Thymus (tissue), 11 donors: ENCODE results near the gene SNX8. TPM values are rescaled to one million over a fixed set of nuclear protein-coding genes. Genes with fewer than 3 reads are reported as not detected.

Source experiments
- DNase-seq, 9 donors: peaks; one replicate each; pipeline ENCODE4 v3.0.0-alpha.2; 2013; ENCODE audit warnings: low spot score in 9 of 9, low read depth in 6 of 9, missing footprints in 1 of 9
- H3K27ac ChIP-seq, 2 donors: one replicate each; pipeline ENCODE4 v1.5.1; 2013; ENCODE audit warnings: control low read depth in 1 of 2, low read depth in 1 of 2, low read length in 1 of 2, mild to moderate bottlenecking in 1 of 2, moderate library complexity in 1 of 2
- H3K27me3 ChIP-seq, 2 donors: one replicate each; pipeline ENCODE4 v1.5.1; 2013; ENCODE audit warnings: low read length in 1 of 2; ENCODE audit not compliant: control insufficient read depth in 2 of 2, insufficient read depth in 1 of 2
- H3K36me3 ChIP-seq, 2 donors: one replicate each; pipeline ENCODE4 v1.5.1; 2013; ENCODE audit warnings: low read length in 1 of 2, mild to moderate bottlenecking in 1 of 2, moderate library complexity in 1 of 2; ENCODE audit not compliant: control insufficient read depth in 2 of 2, insufficient read depth in 2 of 2
- H3K4me1 ChIP-seq, 2 donors: one replicate each; pipeline ENCODE4 v1.5.1; 2013; ENCODE audit warnings: low read length in 2 of 2; ENCODE audit not compliant: control insufficient read depth in 2 of 2, insufficient read depth in 2 of 2
- H3K4me3 ChIP-seq, 2 donors: one replicate each; pipeline ENCODE4 v1.5.1; 2013; ENCODE audit warnings: low read length in 2 of 2, control low read depth in 1 of 2, mild to moderate bottlenecking in 1 of 2
- H3K9me3 ChIP-seq, 2 donors: one replicate each; pipeline ENCODE4 v1.5.1; 2013; ENCODE audit warnings: low read length in 1 of 2, mild to moderate bottlenecking in 1 of 2; ENCODE audit not compliant: control insufficient read depth in 2 of 2, insufficient read depth in 1 of 2
- WGBS: extraction: QIAGEN DNeasy Blood & Tissue Kit; methylation state at CpG from one replicate; pipeline ENCODE4 v1.1.7; 2013; 5-methylcytosine and 5-hydroxymethylcytosine counted together
- polyA plus RNA-seq: library from polyadenylated mRNA; stranded (reverse); fragments of 200-250 nt; gene quantifications from one replicate; pipeline ENCODE4 v1.2.3, GENCODE V29; 2013
- total RNA-seq: library from RNA; stranded (reverse); fragments of 120-200 nt; gene quantifications from one replicate; pipeline ENCODE4 v1.2.4, GENCODE V29; 2013
- donor health status: healthy.

SNX8 gene
- total and polyA plus RNA-seq, 2 donors: 10.4 to 25.9 TPM

DNA sequence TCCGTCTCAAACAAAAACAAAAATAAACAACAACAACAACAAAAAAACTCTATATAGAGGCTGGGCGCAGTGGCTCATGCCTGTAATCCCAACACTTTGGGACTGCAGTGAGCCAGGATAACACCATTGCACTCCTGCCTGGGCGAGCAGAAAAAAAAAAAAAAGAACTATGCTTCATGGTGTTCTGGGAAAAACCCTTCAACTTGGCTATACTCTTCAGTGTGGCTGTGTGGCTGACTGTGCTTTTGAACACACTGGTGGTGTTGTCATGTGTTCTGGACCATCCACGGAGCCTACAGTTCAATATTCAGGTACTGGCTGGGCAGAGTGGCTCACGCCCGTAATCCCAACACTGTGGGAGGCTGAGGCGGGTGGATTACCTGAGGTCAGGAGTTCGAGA lies 26.5 kb downstream of the SNX8 start:
- Histone ChIP-seq H3K27ac (no peak overlapping the region), H3K4me1 (no peaks in the 10 kb centered on the region), H3K36me3 (no peaks in the 10 kb centered on the region), H3K4me3 (no peak overlapping the region), H3K9me3 (no peaks in the 10 kb centered on the region), H3K27me3 (no peaks in the 10 kb centered on the region)
- DNase-seq: no peak
- WGBS: 96% methylated on average over 8 of the region's 8 CpGs

DNA sequence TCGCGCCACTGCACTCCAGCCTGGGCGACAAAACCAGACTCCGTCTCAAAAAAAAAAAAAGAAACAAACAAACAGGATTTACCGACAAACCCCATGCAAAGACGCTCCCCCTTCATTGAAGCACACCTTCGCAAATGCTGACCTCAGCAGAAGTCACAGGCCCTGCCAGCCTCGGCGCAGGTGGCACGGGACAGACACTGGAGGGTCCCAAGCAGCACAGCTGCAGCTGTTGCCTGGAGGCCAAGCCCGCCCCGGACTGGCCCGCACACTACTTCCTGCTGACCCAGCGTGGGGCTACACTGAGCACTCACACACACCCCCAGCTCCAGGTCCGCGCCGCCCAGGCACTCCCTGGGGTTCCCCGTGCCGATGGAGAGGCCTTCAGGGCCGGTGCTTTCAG lies 31.2 kb downstream of the SNX8 start:
- no peaks in the 10 kb centered on the region for H3K27me3 ChIP-seq
- no peak overlapping the region for H3K27ac ChIP-seq
- peaks cover 0 to 9% of the 10 kb centered on the region in 2 donors for H3K4me1 ChIP-seq
- no peaks in the 10 kb centered on the region for H3K36me3 ChIP-seq
- WGBS: 97% methylated on average over 20 of the region's 20 CpGs
- no peak overlapping the region for H3K4me3 ChIP-seq
- no peak for DNase-seq
- no peaks in the 10 kb centered on the region for H3K9me3 ChIP-seq

DNA sequence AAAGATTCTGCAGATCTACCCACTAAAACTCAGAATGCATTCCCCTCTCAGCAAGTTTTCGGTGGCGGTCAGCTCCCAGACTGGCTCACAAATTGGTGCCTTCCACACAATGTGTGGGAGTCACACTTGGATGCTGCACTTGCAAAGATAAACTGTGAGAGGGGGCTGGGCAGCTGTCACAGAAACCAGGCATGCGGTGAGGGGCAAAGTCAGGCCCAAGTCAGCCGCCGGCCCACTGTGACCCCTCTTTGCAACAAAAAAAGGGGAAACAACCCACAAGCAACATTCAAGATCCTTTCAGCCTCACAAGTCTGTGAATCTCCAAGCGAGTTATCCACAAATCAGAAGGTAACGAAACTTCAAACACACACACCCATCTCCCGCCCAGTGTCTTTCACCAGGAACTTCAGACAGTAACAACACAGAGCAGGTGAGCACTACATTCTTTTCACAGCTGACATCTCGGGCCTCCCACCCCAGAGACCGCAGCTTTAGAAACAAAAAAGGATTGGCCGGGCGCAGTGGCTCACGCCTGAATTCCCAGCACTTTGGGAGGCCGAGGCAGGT lies 32.0 kb downstream of the SNX8 start:
- H3K27ac ChIP-seq: no peak overlapping the region
- DNase-seq: no peak

DNA sequence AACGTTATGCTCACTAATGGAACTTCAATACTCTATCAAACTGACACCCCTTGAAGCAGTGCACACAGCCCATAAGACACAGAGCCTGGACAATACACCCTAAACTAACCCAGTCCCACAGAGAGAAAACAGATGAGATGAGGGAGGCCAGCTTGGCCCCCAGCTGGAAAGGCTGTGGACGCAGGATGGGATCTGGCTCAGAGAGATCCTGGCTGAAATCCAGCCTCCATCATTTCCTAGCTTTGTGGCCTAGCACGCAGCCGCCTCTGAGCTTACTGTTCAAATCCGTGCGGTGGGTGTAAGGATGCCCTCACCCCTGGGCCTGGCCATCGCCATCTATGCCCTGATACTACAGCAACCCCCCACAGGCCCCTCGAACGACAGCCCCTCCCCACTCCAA lies 32.7 kb downstream of the SNX8 start:
- WGBS: 92% methylated on average over 9 of the region's 9 CpGs
- Histone ChIP-seq H3K4me1 (peaks cover 0 to 9% of the 10 kb centered on the region in 2 donors), H3K27me3 (no peaks in the 10 kb centered on the region), H3K27ac (no peak overlapping the region), H3K36me3 (peaks cover 0 to 4% of the 10 kb centered on the region in 2 donors), H3K9me3 (no peaks in the 10 kb centered on the region), H3K4me3 (no peak overlapping the region)
- DNase-seq: no peak

More for the DNA sequence above, 32.0 kb downstream of the SNX8 start:
- 92% methylated on average over 14 of the region's 14 CpGs for WGBS
- no peaks in the 10 kb centered on the region for H3K9me3 ChIP-seq
- no peaks in the 10 kb centered on the region for H3K27me3 ChIP-seq
- no peak overlapping the region for H3K4me3 ChIP-seq
- H3K4me1 ChIP-seq: peaks cover 0 to 9% of the 10 kb centered on the region in 2 donors
- peaks cover 0 to 4% of the 10 kb centered on the region in 2 donors for H3K36me3 ChIP-seq

DNA sequence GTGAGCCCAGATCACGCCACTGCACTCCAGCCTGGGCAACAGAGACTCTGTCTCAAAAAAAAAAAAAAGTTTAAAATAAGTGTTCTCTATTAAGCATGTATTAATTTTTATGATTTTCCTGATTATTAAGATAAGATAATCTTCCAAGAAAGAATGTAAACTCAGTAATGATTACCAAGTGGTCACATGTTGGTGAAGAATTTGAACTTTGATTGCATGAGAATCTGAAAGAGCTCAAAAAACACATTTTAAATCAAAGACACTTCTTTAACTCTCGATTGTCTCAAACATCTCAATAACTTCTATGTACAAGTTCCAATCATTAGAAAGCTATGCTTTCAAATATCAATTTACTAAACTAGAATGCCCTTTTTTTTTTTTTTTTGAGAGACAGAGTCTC lies 33.8 kb downstream of the SNX8 start:
- DNase-seq: no peak
- 48% methylated on average over 2 of the region's 2 CpGs for WGBS
- Histone ChIP-seq H3K4me3 (no peak overlapping the region), H3K36me3 (peaks cover 0 to 4% of the 10 kb centered on the region in 2 donors), H3K27me3 (no peaks in the 10 kb centered on the region), H3K9me3 (no peaks in the 10 kb centered on the region), H3K27ac (no peak overlapping the region), H3K4me1 (peaks cover 0 to 9% of the 10 kb centered on the region in 2 donors)

DNA sequence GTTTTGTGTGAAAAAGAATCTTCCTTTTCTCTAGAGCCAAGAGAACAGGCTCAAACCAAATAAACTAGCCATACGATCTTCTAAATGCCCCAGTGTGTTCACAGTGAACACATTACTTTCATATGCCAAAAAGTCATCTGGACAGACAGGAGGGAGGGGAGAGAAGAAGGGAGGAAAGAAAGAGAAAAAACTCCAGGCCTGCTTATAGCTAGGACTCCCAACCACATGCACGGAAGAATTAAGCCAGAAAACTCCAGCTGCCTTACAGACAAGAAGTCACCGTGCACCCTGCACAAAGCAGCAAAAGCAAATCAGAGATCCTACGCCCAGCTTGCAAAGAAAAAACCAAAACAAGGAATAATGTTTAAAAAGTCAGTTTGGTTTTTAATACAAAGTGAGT lies 34.3 kb downstream of the SNX8 start:
- H3K4me3 ChIP-seq: no peak overlapping the region
- H3K9me3 ChIP-seq: no peaks in the 10 kb centered on the region
- H3K36me3 ChIP-seq: peaks cover 0 to 4% of the 10 kb centered on the region in 2 donors
- WGBS: 32% methylated on average over 4 of the region's 4 CpGs
- DNase-seq: peak in 1 of 9 donors; percentile 13
- peaks cover 0 to 9% of the 10 kb centered on the region in 2 donors for H3K4me1 ChIP-seq
- H3K27ac ChIP-seq: no peak overlapping the region
- no peaks in the 10 kb centered on the region for H3K27me3 ChIP-seq

DNA sequence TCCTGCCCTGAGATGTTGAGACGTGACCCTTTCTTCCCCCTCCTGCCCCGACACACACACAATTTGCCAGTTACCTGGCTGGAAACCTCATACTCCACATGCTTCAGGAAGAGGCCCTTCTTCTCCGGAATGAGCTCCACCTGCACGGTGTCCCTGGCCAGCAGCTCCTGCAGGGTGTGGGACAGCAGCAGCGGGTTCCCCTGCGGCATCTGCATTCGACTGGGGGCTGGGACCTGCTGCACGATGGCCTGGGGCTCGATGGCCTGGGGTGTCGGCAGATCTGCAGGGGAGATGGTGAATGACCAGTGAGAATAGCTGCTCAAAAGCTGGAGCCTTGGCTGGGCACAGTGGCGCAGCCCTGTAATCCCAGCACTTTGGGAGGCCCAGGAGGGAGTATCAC lies 36.2 kb downstream of the SNX8 start:
- Histone ChIP-seq H3K9me3 (no peaks in the 10 kb centered on the region), H3K36me3 (peaks cover 0 to 4% of the 10 kb centered on the region in 2 donors), H3K4me1 (peaks cover 0 to 9% of the 10 kb centered on the region in 2 donors), H3K27me3 (no peaks in the 10 kb centered on the region), H3K4me3 (no peak overlapping the region), H3K27ac (no peak overlapping the region)
- 98% methylated on average over 11 of the region's 11 CpGs for WGBS
- no peak for DNase-seq

DNA sequence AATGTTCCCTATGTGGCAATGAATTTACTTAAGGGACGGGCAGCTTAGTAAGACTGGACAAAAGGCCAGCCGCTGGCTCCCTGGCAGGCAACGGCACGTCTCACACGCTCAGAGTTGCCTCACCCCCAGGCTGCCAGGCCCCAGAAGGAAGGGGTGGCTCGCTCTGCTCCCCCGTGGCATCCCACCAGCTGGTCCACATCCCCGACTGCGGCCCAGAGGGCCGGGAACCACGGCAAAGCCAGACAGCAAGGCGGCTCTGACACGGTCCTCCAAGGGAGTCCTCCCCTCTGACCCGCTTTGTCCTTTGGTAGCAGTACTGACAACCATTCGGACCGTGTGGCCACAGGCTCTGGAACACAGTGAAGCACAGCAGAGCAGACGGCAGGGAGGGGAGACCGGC lies 38.1 kb downstream of the SNX8 start:
- peaks cover 0 to 4% of the 10 kb centered on the region in 2 donors for H3K4me1 ChIP-seq
- no peak for DNase-seq
- peaks cover 0 to 7% of the 10 kb centered on the region in 2 donors for H3K36me3 ChIP-seq
- H3K27me3 ChIP-seq: no peaks in the 10 kb centered on the region
- no peak overlapping the region for H3K27ac ChIP-seq
- 98% methylated on average over 18 of the region's 18 CpGs for WGBS
- H3K4me3 ChIP-seq: no peak overlapping the region
- no peaks in the 10 kb centered on the region for H3K9me3 ChIP-seq

DNA sequence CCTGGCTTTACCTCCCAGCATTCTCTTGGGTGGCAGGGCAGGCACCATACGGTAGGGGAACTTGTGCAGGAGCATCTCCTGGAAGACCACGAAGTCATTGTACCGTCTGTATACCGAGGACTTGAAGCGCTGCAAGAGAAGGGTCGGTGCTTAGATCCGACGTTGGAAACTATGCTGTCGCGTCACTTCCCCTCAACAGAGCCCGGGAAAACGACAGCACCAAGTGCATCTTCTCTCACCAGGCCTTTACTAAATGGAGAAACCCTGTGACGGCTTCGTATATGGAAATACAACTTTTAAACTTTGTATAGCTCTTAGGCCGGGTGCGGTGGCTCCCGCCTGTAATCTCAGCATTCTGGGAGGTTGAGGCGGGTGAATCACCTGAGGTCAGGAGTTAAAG lies 39.1 kb downstream of the SNX8 start:
- no peaks in the 10 kb centered on the region for H3K27me3 ChIP-seq
- no peak overlapping the region for H3K27ac ChIP-seq
- no peak for DNase-seq
- H3K9me3 ChIP-seq: no peaks in the 10 kb centered on the region
- H3K36me3 ChIP-seq: peaks cover 0 to 11% of the 10 kb centered on the region in 2 donors
- H3K4me1 ChIP-seq: peaks cover 0 to 8% of the 10 kb centered on the region in 2 donors
- H3K4me3 ChIP-seq: no peak overlapping the region
- 96% methylated on average over 18 of the region's 18 CpGs for WGBS
